HepG2 (cell line): Measurements from ENCODE around the gene YPEL3. TPM values are rescaled to one million over a fixed set of nuclear protein-coding genes. Genes with fewer than 3 reads are reported as not detected.

Experiments
- AGO1 ChIP-seq: fragments of 200-400 bp; formaldehyde crosslinking; IDR thresholded peaks from 2 replicates; pipeline ENCODE4 v1.6.1; 2017; ENCODE audit warnings: mild to moderate bottlenecking, low read depth, low read length, moderate library complexity; ENCODE audit not compliant: poor library complexity, severe bottlenecking
- BATF2 ChIP-seq: sonication (generic); formaldehyde crosslinking; IDR thresholded peaks from 2 replicates; pipeline ENCODE4 v1.8.0; 2022; ENCODE audit warnings: mild to moderate bottlenecking, missing genetic modification reagents, moderate library complexity
- GLI4 ChIP-seq: sonication (generic); formaldehyde crosslinking; IDR thresholded peaks from 2 replicates; pipeline ENCODE4 v1.5.1; 2020; ENCODE audit warnings: missing genetic modification reagents, mild to moderate bottlenecking, moderate library complexity, borderline replicate concordance
- GTF3A ChIP-seq: sonication (generic); formaldehyde crosslinking; conservative IDR thresholded peaks from 2 replicates; pipeline ENCODE4 v1.4.0; 2020; ENCODE audit warnings: mild to moderate bottlenecking, missing genetic modification reagents
- HNF1B ChIP-seq: sonication (generic); formaldehyde crosslinking; IDR thresholded peaks from 2 replicates; pipeline ENCODE4 v1.5.1; 2020; ENCODE audit warnings: mild to moderate bottlenecking, moderate library complexity, missing genetic modification reagents
- IRX3 ChIP-seq: sonication (generic); formaldehyde crosslinking; IDR thresholded peaks from 2 replicates; pipeline ENCODE4 v1.8.1; 2023; ENCODE audit warnings: mild to moderate bottlenecking, low read depth, missing genetic modification reagents, borderline replicate concordance
- MYNN ChIP-seq: sonication (generic); formaldehyde crosslinking; IDR thresholded peaks from 2 replicates; pipeline ENCODE4 v1.4.0; 2020; ENCODE audit warnings: mild to moderate bottlenecking, low read depth, missing genetic modification reagents
- NKX3-1 ChIP-seq: sonication (generic); formaldehyde crosslinking; IDR thresholded peaks from 2 replicates; pipeline ENCODE4 v1.5.0; 2020; ENCODE audit warnings: missing genetic modification reagents
- PRMT3 ChIP-seq: sonication (generic); formaldehyde crosslinking; IDR thresholded peaks from 2 replicates; pipeline ENCODE4 v1.8.1; 2022; ENCODE audit warnings: low read depth, mild to moderate bottlenecking, moderate library complexity, missing genetic modification reagents, borderline replicate concordance
- SAFB2 ChIP-seq: sonication (generic); formaldehyde crosslinking; IDR thresholded peaks from 2 replicates; pipeline ENCODE4 v1.5.1; 2020; ENCODE audit warnings: missing genetic modification reagents, low read depth, mild to moderate bottlenecking, borderline replicate concordance
- TBL1XR1 ChIP-seq: fragments of 150-350 bp; IDR thresholded peaks from 2 replicates; pipeline ENCODE4 v1.6.1; 2014; ENCODE audit warnings: borderline replicate concordance, low read length; ENCODE audit not compliant: partially characterized antibody
- TGIF2 ChIP-seq: IDR thresholded peaks from 2 replicates; pipeline ENCODE4 v1.6.1; 2016; ENCODE audit warnings: control low read depth, missing compliant biosample characterization
- TMF1 ChIP-seq: sonication (generic); formaldehyde crosslinking; IDR thresholded peaks from 2 replicates; pipeline ENCODE4 v1.8.1; 2022; ENCODE audit warnings: low read depth, missing genetic modification reagents
- ZNF207 ChIP-seq: fragments of 450-650 bp; IDR thresholded peaks from 2 replicates; pipeline ENCODE4 v1.6.1; 2016; ENCODE audit warnings: antibody characterized with exemption, borderline replicate concordance
- ZNF503 ChIP-seq: sonication (generic); formaldehyde crosslinking; IDR thresholded peaks from 2 replicates; pipeline ENCODE4 v1.4.0; 2020; ENCODE audit warnings: missing genetic modification reagents
- ZNF510 ChIP-seq: sonication (generic); formaldehyde crosslinking; IDR thresholded peaks from 2 replicates; pipeline ENCODE4 v1.4.0; 2020; ENCODE audit warnings: low read depth, mild to moderate bottlenecking, missing genetic modification reagents
- ZNF564 ChIP-seq: sonication (generic); formaldehyde crosslinking; IDR thresholded peaks from 2 replicates; pipeline ENCODE4 v1.8.1; 2023; ENCODE audit warnings: mild to moderate bottlenecking, missing genetic modification reagents
- ZNF747 ChIP-seq: sonication (generic); formaldehyde crosslinking; IDR thresholded peaks from 2 replicates; pipeline ENCODE4 v1.8.1; 2023; ENCODE audit warnings: missing genetic modification reagents, mild to moderate bottlenecking, borderline replicate concordance
- ZNF777 ChIP-seq: sonication (generic); formaldehyde crosslinking; IDR thresholded peaks from 2 replicates; pipeline ENCODE4 v1.4.0; 2020; ENCODE audit warnings: missing genetic modification reagents
- ZSCAN20 ChIP-seq: sonication (generic); formaldehyde crosslinking; IDR thresholded peaks from 2 replicates; pipeline ENCODE4 v1.4.0; 2020; ENCODE audit warnings: missing genetic modification reagents, mild to moderate bottlenecking, borderline replicate concordance
- polyA plus RNA-seq, 8 experiments: library from polyadenylated mRNA; depleted of rRNA in 3 of 8; stranded (reverse) in 7 of 8; unstranded in 1 of 8; fragments of >200 nt; fragmentation: Illumina TruSeq in 4 of 8; extraction: Trizol in 4 of 8; gene quantifications; 2 replicates each; pipeline versions ENCODE4 v1.2.1 to v1.2.3, GENCODE V29; 2011 to 2016; ENCODE audit warnings: low read depth in 4 of 8, missing spikeins in 1 of 8, mixed read lengths in 1 of 8; ENCODE audit not compliant: insufficient read depth in 1 of 8
- total RNA-seq, 5 experiments: library from RNA; depleted of rRNA; stranded (reverse); fragments of >200 nt; fragmentation: Illumina TruSeq; extraction: Trizol; gene quantifications; 2 replicates each; pipeline ENCODE4 v1.2.3, GENCODE V29; 2016; ENCODE audit warnings: low read depth in 1 of 5
- TF ChIP-seq, protein P1 (sequence below): sonication (generic); formaldehyde crosslinking; IDR thresholded peaks from 2 replicates; pipeline ENCODE4 v1.8.0; 2022; ENCODE audit warnings: low read depth, missing genetic modification reagents
- TF ChIP-seq, protein P2 (sequence below): sonication (generic); formaldehyde crosslinking; IDR thresholded peaks from 2 replicates; pipeline ENCODE4 v1.4.0; 2020; ENCODE audit warnings: missing genetic modification reagents

Gene YPEL3
- total and polyA plus RNA-seq, 2 of the 13 experiments (the other 11 are each of a cell fraction or from before 2014, with no cell fraction given), result 5.4 to 47.0 TPM

DNA sequence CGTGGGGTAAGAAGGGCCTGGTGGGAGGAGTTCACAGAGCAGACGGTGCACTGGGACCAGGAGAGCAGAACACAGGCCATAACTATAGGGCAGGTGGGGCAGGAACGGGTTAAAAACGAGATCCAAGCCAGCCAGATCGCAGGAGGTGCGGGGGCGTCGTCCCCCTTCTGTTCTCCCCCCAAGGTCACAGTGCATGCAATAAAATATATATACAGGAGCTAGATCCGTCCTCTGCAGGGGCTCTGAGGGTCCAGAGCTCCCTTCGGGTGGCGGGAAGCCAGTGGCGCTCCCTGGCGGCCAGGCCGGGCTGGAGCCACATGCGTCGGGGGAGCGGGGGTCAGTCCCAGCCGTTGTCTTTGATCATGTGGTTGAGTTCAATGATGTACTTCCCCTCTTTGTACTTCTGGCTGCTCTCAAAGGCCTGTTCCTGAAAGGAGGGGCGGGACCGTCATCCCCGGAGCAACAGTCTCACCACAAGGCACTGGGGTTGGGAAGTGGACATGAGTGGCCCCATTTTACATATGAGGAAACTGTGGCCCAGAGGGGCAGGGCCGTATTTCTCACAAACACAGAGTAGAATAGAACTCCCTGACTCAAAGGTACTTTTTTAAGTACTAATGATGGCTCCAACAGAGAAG lies 3.5 kb downstream of the YPEL3 start (continued):
- TF ChIP-seq HNF1B (CRISPR knock-in tag) (peak; percentile 51), SAFB2 (no peak; the same call in 1 of the 2 replicates), TMF1 (CRISPR knock-in tag) (no peak), ZNF747 (no peak; the same call in 1 of the 2 replicates), MYNN (CRISPR knock-in tag) (no peak), GTF3A (CRISPR knock-in tag) (0 out of 2 replicates have a peak, but pooled peaks have one; percentile 64), PRMT3 (CRISPR knock-in tag) (no peak), TBL1XR1 (peak; percentile 20), IRX3 (CRISPR knock-in tag) (no peak), AGO1 (no peak), BATF2 (no peak), TGIF2 (no peak), ZNF207 (no peak), NKX3-1 (CRISPR knock-in tag) (no peak), ZNF564 (no peak), ZNF777 (CRISPR knock-in tag) (no peak), GLI4 (CRISPR knock-in tag) (no peak), ZSCAN20 (CRISPR knock-in tag) (peak; percentile 44; the same call in 1 of the 2 replicates), ZNF503 (CRISPR knock-in tag) (peak; percentile 76; the same call in 1 of the 2 replicates), ZNF510 (peak; percentile 72)
- TF ChIP-seq, protein P1, sequence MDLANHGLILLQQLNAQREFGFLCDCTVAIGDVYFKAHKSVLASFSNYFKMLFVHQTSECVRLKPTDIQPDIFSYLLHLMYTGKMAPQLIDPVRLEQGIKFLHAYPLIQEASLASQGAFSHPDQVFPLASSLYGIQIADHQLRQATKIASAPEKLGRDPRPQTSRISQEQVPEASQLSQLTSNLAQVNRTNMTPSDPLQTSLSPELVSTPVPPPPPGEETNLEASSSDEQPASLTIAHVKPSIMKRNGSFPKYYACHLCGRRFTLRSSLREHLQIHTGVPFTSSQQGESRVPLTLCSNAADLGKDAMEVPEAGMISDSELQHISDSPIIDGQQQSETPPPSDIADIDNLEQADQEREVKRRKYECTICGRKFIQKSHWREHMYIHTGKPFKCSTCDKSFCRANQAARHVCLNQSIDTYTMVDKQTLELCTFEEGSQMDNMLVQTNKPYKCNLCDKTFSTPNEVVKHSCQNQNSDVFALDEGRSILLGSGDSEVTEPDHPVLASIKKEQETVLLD, result peak; percentile 71; the same call in 1 of the 2 replicates
- TF ChIP-seq, protein P2, sequence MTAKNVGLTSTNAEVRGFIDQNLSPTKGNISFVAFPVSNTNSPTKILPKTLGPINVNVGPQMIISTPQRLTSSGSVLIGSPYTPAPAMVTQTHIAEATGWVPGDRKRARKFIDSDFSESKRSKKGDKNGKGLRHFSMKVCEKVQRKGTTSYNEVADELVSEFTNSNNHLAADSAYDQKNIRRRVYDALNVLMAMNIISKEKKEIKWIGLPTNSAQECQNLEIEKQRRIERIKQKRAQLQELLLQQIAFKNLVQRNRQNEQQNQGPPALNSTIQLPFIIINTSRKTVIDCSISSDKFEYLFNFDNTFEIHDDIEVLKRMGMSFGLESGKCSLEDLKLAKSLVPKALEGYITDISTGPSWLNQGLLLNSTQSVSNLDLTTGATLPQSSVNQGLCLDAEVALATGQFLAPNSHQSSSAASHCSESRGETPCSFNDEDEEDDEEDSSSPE (CRISPR knock-in tag), result peak; percentile 94
